ENCODE data around the gene TUBB4B.

TUBB4B gene

DNA sequence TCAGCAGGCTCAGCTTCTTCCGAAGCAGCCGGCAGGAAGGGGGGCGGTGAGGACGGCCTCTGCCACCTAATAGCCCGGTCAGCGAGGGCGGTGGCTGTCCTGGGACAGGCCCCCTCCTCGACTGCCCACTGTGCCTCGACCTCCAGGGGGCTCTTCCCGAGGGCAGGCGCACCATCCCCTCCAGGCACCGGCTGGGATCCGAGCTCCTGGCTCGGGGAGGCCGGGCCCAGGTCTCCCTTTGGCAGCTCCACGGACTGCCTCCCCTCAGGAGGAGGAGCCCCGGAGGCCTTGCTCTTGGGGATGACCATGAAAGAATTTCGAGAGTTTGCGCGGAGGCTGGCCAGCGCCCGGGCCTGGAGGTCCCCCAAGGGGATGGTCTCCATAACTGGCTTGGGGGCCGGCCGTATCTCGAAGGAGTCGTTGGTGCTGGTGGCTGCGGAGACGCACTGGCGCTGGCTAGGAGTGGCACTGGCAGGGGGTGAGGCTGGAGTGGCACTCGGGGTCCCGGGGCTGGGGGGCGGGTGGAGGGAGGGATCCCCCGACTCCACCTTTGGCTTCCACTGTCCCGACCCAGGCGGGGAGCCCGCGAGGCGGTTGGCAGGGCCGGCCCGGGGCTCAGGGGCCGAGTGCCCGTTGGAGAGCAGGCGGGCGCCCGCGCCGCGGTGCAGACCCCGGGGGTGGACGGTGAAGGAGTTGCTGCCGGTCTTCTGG, 41.5 kb upstream of the TUBB4B start:
- no peaks in the 10 kb centered on the region for H3K9me3 ChIP-seq (ENCODE audit: insufficient read depth, low read length, severe bottlenecking)
- peak overlapping the region; percentile 45 for H3K9ac ChIP-seq (ENCODE audit: low read depth, low read length)
- peaks cover 10% of the 10 kb centered on the region for H3K36me3 ChIP-seq (ENCODE audit: insufficient read depth, low read length)
- peaks cover 39% of the 10 kb centered on the region for H3K79me2 ChIP-seq (ENCODE audit: insufficient read depth, low read length)
- no peaks in the 10 kb centered on the region for H3K27me3 ChIP-seq (ENCODE audit: insufficient read depth, low read length, poor library complexity)
- ATAC-seq (ENCODE audit: insufficient read depth, low read depth) = no peak
- no peak for DNase-seq
- peaks cover 59% of the 10 kb centered on the region for H3K4me1 ChIP-seq (ENCODE audit: insufficient read depth, low read length)
- no peak overlapping the region for H3K27ac ChIP-seq (ENCODE audit: low read length)
- H3K4me3 ChIP-seq (ENCODE audit: low read depth in 1 of 2, low read length in 2 of 2) = peak overlapping the region in 1 of 2 experiments; percentile 44; a peak in 2 of 4 replicates
- no peak overlapping the region for H2AFZ ChIP-seq (ENCODE audit: low read depth, low read length)
- peak overlapping the region; percentile 97 for H3K4me2 ChIP-seq (ENCODE audit: insufficient read depth, low read length)
- TF ChIP-seq, protein P1, sequence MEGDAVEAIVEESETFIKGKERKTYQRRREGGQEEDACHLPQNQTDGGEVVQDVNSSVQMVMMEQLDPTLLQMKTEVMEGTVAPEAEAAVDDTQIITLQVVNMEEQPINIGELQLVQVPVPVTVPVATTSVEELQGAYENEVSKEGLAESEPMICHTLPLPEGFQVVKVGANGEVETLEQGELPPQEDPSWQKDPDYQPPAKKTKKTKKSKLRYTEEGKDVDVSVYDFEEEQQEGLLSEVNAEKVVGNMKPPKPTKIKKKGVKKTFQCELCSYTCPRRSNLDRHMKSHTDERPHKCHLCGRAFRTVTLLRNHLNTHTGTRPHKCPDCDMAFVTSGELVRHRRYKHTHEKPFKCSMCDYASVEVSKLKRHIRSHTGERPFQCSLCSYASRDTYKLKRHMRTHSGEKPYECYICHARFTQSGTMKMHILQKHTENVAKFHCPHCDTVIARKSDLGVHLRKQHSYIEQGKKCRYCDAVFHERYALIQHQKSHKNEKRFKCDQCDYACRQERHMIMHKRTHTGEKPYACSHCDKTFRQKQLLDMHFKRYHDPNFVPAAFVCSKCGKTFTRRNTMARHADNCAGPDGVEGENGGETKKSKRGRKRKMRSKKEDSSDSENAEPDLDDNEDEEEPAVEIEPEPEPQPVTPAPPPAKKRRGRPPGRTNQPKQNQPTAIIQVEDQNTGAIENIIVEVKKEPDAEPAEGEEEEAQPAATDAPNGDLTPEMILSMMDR (IDR thresholded peaks at IDR 0.05; ENCODE audit: borderline replicate concordance, extremely low read depth, low read length, poor library complexity, severe bottlenecking) = no peak
- TF ChIP-seq EZH2 (IDR thresholded peaks at IDR 0.05; ENCODE audit: borderline replicate concordance, low read depth, low read length, severe bottlenecking) = no peak
- H4K20me1 ChIP-seq (ENCODE audit: insufficient read depth, low read length) = peaks cover 36% of the 10 kb centered on the region

DNA sequence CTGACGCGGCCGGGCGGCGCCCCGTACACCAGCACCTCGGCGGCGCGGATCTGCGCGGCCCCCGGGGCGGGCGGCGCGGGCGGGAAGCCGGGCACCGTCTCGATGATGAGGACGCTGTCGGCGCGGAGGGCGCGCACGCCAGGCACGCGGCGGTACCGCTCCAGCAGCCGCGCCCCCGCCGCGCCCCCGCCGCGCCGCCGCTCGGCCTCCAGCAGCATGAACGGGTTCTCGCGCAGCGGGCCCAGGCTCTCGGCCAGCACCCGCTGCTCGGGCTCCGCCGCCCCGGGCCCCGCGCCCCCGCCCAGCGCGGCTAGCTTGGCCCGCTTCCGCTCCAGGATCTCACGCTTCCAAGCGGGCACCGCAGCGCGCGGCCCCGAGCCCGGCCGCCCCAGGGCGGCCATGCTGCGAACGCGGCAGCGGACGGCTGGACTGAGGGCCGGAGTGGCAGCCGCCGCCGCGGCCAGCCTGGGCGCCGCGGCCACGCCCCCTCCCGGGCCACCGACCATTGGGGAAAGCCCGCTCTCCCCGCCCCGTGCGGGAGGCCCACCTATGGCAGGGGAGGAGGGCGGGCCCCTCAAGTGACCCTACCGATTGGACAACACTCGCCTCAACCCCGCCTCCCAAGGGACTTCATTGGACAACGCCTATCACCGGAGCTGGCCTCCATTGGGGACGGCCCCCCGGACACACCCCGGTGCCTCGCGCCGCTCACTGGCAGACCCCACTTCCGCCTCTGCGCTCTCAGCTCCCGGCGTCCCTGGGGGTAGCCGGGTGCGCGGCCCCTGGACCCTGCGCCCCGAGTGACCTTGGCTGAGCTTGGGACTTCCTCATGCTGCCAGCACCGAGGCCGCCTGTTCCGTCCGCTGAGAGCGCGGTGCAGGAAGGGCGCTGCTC, 40.5 kb upstream of the TUBB4B start, which contains the start of gene TPRN:
Gene TPRN, minus strand, starts transcription at position 431 of the 894 bp plus-strand sequence. Its CDS starts 30 bp downstream, at position 401.
- peak within 1 kb of the TSS; percentile 97 for H3K4me2 ChIP-seq (ENCODE audit: insufficient read depth, low read length)
- peak within 1 kb of the TSS; percentile 43 to 94 for H3K4me3 ChIP-seq (ENCODE audit: low read depth in 1 of 2, low read length in 2 of 2)
- peaks cover 64% of the 10 kb centered on the region for H3K4me1 ChIP-seq (ENCODE audit: insufficient read depth, low read length)
- peaks cover 42% of the 10 kb centered on the region for H4K20me1 ChIP-seq (ENCODE audit: insufficient read depth, low read length)
- no peak for TF ChIP-seq EZH2 (IDR thresholded peaks at IDR 0.05; ENCODE audit: borderline replicate concordance, low read depth, low read length, severe bottlenecking)
- TF ChIP-seq, protein P1 (IDR thresholded peaks at IDR 0.05; ENCODE audit: borderline replicate concordance, extremely low read depth, low read length, poor library complexity, severe bottlenecking) = no peak
- peak within 1 kb of the TSS; percentile 77 for H3K9ac ChIP-seq (ENCODE audit: low read depth, low read length)
- DNase-seq = peak; percentile 99
- H2AFZ ChIP-seq (ENCODE audit: low read depth, low read length) = peak within 1 kb of the TSS; percentile 87
- H3K27ac ChIP-seq (ENCODE audit: low read length) = peak within 1 kb of the TSS; percentile 89
- H3K36me3 ChIP-seq (ENCODE audit: insufficient read depth, low read length) = peaks cover 11% of the 10 kb centered on the region
- peak; percentile 95 for ATAC-seq (ENCODE audit: insufficient read depth, low read depth)
- H3K79me2 ChIP-seq (ENCODE audit: insufficient read depth, low read length) = peaks cover 48% of the 10 kb centered on the region
- no peaks in the 10 kb centered on the region for H3K9me3 ChIP-seq (ENCODE audit: insufficient read depth, low read length, severe bottlenecking)
- no peaks in the 10 kb centered on the region for H3K27me3 ChIP-seq (ENCODE audit: insufficient read depth, low read length, poor library complexity)

DNA sequence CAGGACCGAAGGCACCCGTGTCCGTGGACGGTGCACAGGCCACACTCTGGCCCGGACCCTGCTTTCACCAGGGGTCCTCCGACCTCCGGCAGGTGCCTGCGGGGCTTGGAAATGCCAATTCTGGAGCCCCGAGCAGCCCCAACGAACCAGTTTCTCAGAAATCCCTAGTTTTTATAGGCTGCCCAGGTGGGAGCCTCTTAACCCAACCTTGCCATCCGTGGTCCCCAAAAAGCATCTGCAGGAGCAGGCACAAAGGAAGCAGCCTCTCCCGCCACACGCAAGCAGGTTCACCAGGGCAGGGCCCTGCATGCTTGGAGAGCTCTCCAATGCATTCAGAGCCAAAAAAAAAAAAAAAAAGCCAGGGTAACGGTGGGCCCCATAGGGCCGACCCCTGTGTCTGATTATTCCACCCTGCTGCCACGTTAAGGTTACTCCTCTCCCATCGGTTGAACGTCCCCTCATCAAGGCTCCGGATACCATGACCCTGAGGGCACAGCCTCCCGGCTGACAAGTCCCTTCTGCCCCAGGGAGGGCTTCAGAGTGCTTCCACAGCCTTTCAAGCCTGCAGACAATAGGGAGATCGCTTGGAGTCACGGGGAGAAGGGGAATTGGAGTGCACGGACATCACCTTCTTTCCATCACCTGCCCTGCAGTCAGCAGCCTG, 39.8 kb upstream of the TUBB4B start:
- peaks cover 68% of the 10 kb centered on the region for H3K4me1 ChIP-seq (ENCODE audit: insufficient read depth, low read length)
- no peak for ATAC-seq (ENCODE audit: insufficient read depth, low read depth)

More for the DNA sequence above, 39.8 kb upstream of the TUBB4B start:
- no peak for DNase-seq
- TF ChIP-seq, protein P1 (IDR thresholded peaks at IDR 0.05; ENCODE audit: borderline replicate concordance, extremely low read depth, low read length, poor library complexity, severe bottlenecking) = no peak
- TF ChIP-seq EZH2 (IDR thresholded peaks at IDR 0.05; ENCODE audit: borderline replicate concordance, low read depth, low read length, severe bottlenecking) = no peak
- Histone ChIP-seq H2AFZ (ENCODE audit: low read depth, low read length) (peak overlapping the region; percentile 87), H4K20me1 (ENCODE audit: insufficient read depth, low read length) (peaks cover 42% of the 10 kb centered on the region), H3K9ac (ENCODE audit: low read depth, low read length) (peak overlapping the region; percentile 77), H3K27ac (ENCODE audit: low read length) (peak overlapping the region; percentile 89), H3K4me3 (ENCODE audit: low read depth in 1 of 2, low read length in 2 of 2) (peak overlapping the region; percentile 43 to 94), H3K36me3 (ENCODE audit: insufficient read depth, low read length) (peaks cover 17% of the 10 kb centered on the region), H3K9me3 (ENCODE audit: insufficient read depth, low read length, severe bottlenecking) (no peaks in the 10 kb centered on the region), H3K27me3 (ENCODE audit: insufficient read depth, low read length, poor library complexity) (no peaks in the 10 kb centered on the region), H3K79me2 (ENCODE audit: insufficient read depth, low read length) (peaks cover 55% of the 10 kb centered on the region), H3K4me2 (ENCODE audit: insufficient read depth, low read length) (peak overlapping the region; percentile 97)

All from DND-41 (cell line).